Measurements from ENCODE around the gene VWA3B.

VWA3B gene

GRCh38 chr2:98348066-98348561 lies 261.1 kb downstream of the VWA3B start:
- no peak for DNase-seq

- no peak for DNase-seq
These were observed 263.4 kb downstream of the VWA3B start for GRCh38 chr2:98350411-98350810.

- DNase-seq = no peak
These were observed 268.9 kb downstream of the VWA3B start for GRCh38 chr2:98355881-98356280.

- DNase-seq = no peak
These were observed 269.8 kb downstream of the VWA3B start for GRCh38 chr2:98356729-98357128.

- no peak for DNase-seq
These were observed 270.9 kb downstream of the VWA3B start for GRCh38 chr2:98357849-98358248.

GRCh38 chr2:98359986-98360385 lies 273.0 kb downstream of the VWA3B start:
- no peak for DNase-seq

Data from stimulated activated CD4-positive, alpha-beta T cell treated with anti-CD3 and anti-CD28 coated beads, Interleukin-4, amount 100 ng/mL, for 1 hour (primary cell).